HG02938 (cell line): ENCODE data around the gene GRM1.

ENCODE experiments used
- ATAC-seq: cut with Tn5 transposase; IDR thresholded peaks from one replicate; pipeline ENCODE4 v1.9.1; 2021; ENCODE audit warnings: mild to moderate bottlenecking, moderate library complexity; ENCODE audit not compliant: unreplicated experiment

The GRM1 gene

DNA sequence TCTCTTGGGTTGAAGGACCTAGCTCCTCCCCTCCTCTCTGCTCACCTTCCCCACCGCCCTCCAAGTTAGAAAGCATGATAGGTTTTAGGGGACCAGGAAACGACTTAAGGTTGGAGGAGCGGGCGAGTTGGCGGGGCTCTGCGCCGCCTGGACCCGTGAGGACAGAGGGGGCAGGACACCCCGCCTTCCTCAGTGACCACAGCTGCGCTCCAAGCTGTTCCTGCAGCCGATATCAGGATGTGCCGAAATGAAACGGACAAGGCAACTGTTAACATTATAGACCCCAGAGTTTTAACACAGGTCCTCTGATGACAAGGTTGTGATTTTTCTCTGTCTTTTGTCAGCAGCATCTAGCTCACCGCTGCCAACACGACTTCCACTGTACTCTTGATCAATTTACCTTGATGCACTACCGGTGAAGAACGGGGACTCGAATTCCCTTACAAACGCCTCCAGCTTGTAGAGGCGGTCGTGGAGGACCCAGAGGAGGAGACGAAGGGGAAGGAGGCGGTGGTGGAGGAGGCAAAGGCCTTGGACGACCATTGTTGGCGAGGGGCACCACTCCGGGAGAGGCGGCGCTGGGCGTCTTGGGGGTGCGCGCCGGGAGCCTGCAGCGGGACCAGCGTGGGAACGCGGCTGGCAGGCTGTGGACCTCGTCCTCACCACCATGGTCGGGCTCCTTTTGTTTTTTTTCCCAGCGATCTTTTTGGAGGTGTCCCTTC lies at the start of gene GRM1:
GRM1 (plus strand) TSS at position 212 of the 722 bp plus-strand sequence; CDS start at position 668, 456 bp downstream.
- ATAC-seq = no peak

DNA sequence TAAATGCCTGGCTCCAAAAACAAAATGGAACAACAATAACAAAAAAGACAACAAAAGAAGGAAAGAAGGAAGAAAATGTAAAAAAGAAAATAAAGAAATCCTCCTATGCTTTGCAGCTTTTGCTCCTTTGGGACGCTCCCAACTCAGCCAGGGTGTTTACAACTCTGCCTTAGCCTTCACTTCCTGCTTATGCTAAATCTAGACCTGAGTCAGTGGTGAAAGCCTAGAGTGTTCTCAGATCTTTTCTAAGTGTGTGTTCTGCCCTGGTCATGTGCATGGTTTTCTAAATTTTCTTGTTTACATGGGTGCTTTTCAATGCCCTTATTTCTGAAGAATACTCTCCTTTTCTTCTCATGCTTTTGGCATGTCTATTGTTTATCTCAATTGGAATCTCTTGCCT lies 19.5 kb upstream of the GRM1 start:
- ATAC-seq = no peak

DNA sequence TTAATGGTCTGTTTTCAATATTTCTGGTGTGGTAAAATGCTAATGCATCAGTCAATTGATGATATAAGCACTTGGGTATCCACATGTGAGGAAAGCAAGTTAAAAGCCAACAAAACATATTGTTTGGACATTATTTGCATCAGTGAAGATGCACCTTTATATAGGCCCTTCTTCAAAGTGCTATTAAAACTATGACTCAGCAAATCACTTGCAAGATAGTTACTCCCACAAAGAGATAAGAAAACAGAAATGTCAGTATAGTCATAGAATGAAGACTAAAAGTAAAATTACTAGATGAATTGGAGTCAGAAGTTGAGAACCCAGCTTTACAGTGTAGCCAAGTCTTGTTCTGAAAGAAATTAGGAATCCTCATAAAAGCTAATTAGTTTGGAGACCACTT lies 14.6 kb upstream of the GRM1 start:
- no peak for ATAC-seq

DNA sequence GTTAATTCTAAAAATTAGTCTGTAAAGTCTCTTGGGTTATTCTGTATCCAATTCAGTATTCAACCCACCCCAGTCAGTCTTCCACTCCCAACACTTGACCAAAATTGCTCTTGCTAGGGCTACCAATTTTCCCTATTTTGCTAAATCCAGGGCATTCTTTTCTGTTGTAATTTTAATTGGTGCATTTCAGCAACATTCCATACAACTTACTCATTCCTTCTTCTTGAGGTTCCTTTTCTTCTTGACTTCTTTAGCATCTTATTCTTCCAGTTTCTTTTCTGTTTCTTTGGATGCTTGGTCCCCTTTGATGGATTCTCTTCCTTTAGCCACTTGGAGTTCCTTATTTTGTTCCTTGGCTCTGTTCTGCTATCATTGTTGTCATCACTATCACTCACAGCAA lies 11.2 kb upstream of the GRM1 start:
- no peak for ATAC-seq

DNA sequence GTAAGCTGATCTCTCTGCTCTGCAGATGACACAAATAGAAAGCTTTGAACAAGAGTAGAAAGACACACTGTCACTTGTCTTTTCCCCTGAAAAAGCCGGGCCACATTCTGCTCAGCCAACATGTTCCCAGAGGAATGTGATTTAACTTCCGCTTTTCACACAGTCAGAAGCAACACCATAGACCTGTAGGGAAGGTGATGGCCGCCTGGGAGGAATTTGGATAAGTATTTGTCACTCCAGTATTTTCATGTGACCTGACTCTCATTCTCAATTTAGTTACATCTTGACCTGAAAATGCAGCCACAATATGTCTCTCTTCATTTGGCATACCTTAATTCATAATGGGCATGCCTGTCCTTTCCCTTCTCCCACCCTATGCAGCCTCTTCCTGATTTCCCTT lies 2.0 kb upstream of the GRM1 start:
- ATAC-seq = no peak

DNA sequence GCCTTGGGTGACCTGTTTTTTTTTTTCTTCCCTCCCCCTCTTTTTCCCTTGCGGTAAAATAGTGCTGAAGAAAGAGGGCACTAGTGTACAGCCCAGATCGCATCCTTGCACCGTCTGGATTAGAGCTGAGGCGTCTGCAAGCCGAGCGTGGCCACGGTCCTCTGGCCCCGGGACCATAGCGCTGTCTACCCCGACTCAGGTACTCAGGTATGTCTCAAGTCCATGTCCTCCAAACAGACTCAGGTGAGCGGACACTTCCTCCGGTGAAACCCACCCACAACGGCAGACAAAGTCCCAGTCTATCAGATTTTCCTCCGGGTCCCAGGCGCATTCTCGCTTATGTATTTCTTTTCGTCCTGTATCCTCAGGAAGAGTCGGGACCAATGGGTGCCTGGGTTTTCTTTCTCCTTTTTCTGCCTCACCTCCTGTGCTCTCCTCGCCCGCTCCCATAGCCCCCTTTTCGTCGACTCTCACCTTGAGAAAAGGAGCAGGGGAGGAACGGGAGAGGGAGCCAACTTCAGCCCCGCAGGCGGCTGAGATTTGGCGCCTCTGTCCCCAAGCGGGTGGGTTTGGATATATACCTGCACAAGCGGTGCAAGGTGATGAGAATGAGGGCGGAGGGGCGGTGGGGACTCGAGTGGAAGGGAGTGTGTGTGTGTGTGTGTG lies 1.1 kb upstream of the GRM1 start:
- ATAC-seq = no peak

DNA sequence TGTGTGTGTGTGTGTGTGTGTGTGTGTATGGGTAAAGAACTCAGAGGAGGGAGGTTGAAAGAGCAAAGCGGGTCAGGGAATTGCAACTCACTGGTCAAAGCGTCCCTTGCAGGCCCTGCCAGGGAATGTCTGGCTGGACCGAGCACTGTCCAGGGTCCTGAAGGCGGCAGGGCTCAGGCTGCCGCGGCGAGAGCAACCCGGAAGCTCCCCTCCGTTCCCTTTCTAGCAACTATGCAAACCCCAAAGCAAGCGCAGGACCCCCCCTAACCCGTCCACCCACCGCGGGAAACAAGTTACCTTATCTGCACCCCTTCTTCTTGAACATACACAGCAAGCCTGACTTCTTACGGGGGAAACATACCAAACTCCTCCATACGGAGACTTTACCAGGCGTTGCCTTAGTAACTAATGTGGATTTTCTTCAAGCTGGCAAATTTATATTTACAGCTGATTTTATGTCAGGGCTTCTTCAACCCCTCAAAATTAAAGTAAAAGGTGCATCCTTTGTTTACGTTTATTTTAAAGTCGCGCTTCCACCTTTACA lies 538 bp upstream of the GRM1 start:
- ATAC-seq = peak; percentile 61

DNA sequence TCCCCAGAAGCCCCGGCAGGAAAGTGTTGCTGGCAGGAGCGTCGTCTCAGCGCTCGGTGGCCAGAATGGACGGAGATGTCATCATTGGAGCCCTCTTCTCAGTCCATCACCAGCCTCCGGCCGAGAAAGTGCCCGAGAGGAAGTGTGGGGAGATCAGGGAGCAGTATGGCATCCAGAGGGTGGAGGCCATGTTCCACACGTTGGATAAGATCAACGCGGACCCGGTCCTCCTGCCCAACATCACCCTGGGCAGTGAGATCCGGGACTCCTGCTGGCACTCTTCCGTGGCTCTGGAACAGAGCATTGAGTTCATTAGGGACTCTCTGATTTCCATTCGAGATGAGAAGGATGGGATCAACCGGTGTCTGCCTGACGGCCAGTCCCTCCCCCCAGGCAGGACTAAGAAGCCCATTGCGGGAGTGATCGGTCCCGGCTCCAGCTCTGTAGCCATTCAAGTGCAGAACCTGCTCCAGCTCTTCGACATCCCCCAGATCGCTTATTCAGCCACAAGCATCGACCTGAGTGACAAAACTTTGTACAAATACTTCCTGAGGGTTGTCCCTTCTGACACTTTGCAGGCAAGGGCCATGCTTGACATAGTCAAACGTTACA lies 817 bp downstream of the GRM1 start:
- no peak for ATAC-seq

DNA sequence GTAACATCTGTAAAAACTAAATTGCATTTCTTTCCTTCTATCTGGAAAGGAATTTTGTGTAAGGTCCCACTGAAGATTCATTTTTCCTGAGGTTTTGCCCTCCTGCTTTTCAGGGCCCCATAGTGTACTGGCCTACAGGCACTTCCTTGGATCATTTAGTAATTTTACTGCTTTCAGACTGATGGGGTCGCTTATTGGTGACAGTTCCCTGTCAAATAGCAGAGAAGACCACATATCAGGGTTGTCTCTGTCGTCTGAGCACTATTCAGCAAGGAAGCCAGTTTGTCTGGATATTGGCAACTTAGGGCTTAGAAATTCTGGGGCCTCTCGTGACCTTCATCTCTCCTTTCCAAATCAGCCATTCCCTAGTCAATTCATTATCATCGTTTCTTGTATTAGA lies 3.5 kb downstream of the GRM1 start:
- no peak for ATAC-seq

DNA sequence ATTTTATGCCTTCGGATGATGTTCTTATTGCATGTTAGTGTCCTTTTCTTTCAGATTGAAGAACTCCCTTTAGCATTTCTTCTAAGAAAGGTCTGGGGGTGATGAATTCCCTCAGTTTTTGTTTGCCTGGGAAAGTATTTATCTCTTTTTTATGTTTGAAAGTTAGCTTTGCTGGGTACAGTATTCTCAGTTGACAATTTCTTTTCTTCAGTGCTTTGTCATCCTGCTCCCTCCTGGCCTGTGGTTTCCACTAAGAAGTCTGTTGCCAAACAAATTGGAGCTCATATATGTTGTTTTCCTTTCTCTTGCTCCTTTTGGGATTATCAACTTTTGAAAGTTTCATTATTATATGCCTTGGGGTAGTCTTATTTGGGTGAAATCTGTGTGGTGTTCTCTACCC lies 11.5 kb downstream of the GRM1 start:
- no peak for ATAC-seq

DNA sequence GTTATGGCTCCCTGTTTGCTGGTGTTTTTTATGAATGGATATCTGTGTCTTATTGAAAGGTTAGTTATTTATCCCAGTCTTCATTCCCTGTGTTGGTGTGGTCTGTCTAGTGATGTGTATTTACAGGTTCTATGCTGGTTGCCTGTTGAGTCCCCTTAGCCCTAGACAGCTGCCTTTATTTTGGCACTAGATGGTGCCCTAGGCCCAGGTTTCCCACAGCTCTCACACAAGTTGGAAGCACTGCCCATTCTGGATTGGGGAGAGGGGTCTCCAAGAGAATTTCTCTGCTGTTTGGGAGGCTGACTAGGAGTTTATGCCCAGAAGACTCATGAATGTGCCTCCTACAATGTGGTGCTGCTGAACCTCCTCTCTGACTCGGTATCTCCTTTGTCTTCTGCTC lies 12.4 kb downstream of the GRM1 start:
- ATAC-seq = no peak

DNA sequence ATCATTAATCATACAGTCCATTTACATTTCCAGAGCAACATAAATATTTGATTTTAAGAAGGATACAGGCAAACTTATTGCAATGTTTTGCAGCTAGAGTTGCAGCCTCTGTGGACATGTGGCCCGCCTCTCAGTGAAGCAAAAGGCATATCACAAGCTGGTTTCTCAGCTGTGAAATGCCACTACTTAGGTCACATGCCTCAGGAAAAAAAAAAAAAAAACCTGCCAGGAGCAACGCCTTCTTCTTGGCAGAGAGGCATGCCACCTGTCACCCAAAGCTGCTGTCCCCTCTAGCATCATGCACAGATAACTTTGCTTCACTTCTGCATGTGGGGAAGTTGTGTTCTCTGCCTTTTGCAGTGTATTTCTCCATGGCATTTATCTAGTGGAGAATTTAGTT lies 18.5 kb downstream of the GRM1 start:
- ATAC-seq = no peak

DNA sequence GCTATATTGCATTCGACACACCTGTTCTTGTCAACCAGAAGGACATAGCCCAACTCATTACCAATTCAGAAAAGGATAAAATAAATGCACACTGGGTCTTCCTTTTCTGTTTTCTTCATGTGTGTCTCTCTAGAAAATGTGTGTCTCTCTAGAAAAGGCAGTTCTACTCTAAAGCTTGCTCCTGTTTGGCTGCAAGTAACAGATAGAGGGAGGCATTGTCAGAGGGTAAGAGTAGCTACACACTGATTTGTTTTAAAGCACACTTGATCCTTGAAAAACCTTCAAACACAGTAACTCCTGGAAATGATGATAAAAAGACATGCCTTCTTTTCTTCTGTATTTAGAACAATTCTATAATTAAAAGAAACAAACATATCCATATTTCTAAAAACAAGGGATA lies 21.3 kb downstream of the GRM1 start:
- no peak for ATAC-seq

DNA sequence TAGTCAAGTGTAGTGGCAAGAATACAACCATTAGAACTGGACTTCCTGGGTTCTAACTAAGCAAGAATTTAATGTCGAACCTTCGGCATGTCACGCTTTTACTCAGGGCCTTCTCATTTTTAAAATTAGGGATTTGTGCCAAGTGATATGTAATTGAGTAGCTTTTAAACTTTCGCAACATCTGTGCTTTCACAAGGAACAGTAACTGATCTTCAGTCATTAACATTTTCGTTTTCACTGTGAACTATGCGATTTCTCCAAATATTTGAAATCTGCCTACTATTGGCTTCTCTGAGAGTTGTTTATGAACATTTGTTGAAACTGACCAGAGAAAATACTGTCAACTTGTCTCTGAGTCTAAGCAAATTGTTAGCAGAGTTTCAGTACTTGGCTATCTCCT lies 27.6 kb downstream of the GRM1 start:
- ATAC-seq = no peak

DNA sequence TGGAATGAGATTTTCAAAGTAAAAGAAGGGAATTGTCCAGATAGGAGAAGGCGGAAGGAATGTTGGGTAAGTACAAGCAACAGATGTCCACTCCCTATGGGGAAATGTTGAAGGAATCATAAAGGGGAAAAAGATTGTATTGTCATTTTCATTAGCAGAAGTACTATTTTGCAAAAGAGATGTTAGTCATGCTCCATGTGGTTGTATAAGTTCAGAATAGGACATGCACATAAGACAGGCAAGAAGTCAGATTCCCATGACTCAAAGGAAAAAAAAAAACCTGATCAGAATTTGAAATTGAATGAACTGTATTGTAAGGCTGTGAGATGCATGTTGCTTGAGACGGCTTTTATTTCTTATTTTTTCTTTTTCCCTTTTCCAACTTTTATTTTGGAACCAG lies 36.8 kb downstream of the GRM1 start:
- ATAC-seq = no peak

DNA sequence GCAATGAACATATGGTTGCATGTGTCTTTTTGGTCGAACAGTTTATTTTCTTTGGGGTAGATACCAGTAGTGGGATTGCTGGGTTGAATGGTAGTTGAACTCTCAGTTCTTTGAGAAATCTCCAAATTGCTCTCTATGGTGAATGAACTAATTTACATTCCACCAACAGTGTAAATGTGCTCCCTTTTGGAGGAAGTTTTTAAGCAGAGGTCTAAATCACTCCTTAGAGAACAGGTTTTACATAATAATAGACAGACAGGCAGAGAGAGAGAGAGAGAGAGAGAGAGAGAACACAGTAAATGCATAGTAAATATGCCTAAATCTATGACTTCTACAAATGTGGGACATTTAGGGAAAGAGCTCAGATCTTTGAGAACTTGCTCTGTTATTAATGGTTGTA lies 37.6 kb downstream of the GRM1 start:
- no peak for ATAC-seq

DNA sequence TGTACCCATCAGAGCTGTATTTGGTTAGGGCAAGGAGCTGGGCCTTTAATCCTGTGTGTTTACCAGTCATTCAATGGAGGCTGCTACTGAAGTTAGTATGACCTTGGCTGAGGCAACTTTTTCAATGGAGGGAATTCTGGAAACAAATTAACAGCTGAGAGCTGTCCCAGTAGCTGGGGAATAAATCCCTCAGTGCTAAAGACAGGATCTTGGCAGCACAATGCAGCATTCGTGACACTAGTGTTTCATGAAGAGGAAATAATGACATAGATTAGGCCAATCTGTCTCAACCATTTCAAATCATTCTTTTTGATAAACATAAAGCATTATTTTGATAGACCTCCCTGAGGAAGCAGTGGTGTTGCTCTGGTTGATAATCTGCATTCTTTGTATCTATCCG lies 42.9 kb downstream of the GRM1 start:
- no peak for ATAC-seq

DNA sequence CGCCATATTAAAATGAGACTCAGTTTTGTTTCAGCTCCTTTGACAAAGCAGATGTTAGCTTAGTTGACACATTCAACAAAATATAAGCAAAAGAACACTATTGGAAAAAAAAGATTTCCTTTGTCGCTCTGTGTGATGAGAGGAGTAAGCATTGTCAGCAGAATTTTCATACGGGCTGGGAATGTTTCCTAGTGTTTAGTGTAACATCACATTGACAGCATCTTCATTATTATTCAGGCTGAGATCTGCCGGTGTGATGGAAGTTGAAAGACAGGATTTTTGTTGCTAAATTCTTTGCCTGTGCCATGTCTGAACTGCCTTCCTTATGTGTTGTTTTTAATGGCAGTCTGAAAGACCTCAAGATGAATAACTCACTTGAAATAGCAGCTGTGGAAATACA lies 49.1 kb downstream of the GRM1 start:
- no peak for ATAC-seq

DNA sequence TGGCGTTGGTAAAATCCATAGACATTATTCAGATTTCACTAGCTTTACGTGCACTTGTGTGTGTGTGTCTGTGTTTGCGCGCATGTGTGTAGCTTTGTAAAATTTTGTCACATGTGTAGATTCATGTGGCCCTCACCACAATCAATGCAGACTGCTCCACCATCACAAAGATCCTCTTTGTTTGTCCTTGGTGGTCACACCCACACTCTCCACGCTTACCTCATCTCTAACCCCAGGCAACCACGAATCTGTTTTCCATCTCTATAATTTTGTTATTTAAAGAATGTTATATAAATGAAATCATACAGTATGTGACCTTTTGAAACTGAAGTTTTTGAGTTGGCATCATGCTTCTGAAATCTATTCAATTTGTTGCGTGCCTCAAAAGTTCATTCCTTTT lies 58.5 kb downstream of the GRM1 start:
- ATAC-seq = no peak

DNA sequence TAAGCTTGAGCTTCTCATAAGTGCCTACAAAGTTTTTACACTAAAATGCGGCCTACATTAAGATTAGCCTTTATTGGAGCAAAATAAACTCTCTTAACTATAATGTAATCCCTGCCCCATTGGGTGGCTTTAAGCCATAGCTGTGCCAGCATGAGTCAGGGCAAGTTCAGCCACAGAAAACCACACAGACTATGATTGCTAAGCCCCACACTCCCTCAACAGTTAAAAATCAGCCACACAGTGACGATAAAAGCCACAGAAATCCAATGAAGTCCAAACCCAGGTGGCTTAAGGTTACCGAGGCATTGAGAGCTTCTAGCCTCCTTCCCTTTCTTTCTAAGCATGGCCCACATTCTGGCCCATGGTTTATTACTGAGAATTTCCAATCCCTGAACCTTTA lies 61.6 kb downstream of the GRM1 start:
- no peak for ATAC-seq

DNA sequence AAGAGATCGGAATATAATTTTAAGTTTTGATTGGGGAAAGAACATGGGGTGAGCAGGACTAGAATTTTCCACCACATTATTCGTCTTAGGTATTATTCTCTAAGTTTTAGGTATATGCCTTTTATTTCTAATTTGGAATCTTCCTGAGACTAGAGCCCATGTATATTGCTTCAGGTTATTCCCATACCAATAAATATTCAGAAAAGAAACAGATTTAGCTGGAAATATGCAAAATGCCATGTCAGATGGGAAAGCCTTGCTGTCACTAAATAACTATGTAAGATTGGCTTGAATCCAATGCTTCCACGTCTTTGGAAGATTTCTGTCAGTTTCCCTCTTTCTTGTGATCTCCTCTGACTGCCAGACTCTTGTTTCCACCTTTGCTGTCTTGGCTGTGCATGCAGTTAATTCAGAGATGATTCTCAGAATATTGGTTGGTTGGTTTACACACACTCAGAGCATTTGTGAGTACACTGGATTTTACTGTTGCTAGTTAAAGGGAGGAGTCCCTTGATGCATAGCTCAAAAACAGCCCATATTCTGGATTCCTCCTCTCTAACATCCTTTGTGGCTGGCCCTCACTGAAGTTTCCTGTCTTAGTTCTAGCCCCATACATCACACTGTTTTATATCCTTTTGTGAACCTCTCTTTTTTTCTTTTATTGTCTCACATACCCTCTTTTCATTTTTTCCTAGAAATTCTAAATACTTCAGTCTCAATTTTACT lies 64.3 kb downstream of the GRM1 start:
- ATAC-seq = no peak
